ENCODE data around the gene CTRB1. TPM values are rescaled to one million over a fixed set of nuclear protein-coding genes. Genes with fewer than 3 reads are reported as not detected.
"Not testable (repeated sequence)": the region's sequence is repeated elsewhere in the genome, so short reads cannot be mapped to it uniquely, and the experiment has no call there.

Gene CTRB1
- total RNA-seq, 1 experiment from 2014 or later: not detected

DNA sequence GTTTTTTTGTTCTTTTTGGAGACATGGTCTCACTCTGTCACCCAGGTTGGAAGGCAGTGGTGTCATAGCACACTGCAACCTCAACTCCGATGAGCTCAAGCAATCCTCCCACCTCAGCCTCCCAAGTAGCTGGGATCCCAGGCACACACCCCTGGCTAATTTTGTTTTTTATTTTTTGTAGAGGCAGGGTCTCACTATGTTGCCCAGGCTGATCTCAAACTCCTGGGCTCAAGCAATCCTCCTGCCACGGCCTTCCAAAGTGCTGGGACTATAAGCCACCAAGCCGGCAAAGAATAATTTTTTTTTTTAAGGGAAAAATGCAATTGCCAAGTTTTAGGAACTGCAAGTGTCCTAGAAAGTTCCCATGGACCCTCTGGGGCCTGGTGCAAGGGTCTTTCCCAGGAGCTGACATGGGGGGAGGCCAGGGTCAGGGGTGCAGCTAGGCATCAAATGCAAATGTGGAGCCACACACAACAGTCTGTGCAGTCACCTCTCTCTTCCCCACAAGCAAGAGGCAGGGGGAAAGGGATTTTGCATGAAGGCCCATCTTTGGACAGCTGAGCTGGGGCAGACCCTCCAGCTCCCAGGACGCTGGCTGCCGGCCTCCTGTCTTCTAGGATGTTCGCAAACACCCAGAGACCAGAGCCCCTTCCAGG is 52.8 kb downstream of the CTRB1 start:
- no peaks in the 10 kb centered on the region for H3K9me3 ChIP-seq (replicated peaks)
- DNase-seq: no peak
- no peak overlapping the region for H3K27ac ChIP-seq
- peaks cover 20% of the 10 kb centered on the region for H3K4me1 ChIP-seq
- no peaks in the 10 kb centered on the region for H3K36me3 ChIP-seq
- peak overlapping the region; percentile 31 for H3K4me3 ChIP-seq
- H3K27me3 ChIP-seq: no peaks in the 10 kb centered on the region

DNA sequence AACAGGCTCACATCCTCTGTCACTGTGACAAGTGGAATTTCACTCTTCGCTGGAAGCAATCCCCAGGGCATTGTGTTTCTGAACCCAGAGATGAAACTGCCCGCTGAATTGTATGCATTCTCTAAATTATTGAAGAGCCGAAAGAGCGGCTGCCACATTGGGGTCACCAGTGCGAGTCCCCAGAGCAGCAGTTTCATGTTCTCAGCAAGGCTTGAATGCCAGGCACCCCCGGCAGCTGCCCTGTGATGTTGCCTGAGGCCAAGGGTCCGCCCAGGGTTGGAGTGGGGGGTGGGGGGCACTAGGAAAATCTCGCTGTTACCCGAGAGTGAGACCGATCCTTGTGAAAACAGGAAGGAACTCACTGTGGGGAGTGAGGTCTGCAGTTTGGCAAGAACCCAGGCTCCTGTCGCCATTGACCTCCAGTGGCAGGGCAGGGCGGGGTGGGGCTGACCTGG is 53.3 kb downstream of the CTRB1 start:
- no peaks in the 10 kb centered on the region for H3K27me3 ChIP-seq
- H3K9me3 ChIP-seq (replicated peaks): no peaks in the 10 kb centered on the region
- peak overlapping the region; percentile 31 for H3K4me3 ChIP-seq
- DNase-seq: peak; percentile 37 to 47
- no peak overlapping the region for H3K27ac ChIP-seq
- H3K36me3 ChIP-seq: no peaks in the 10 kb centered on the region
- peaks cover 15% of the 10 kb centered on the region for H3K4me1 ChIP-seq

DNA sequence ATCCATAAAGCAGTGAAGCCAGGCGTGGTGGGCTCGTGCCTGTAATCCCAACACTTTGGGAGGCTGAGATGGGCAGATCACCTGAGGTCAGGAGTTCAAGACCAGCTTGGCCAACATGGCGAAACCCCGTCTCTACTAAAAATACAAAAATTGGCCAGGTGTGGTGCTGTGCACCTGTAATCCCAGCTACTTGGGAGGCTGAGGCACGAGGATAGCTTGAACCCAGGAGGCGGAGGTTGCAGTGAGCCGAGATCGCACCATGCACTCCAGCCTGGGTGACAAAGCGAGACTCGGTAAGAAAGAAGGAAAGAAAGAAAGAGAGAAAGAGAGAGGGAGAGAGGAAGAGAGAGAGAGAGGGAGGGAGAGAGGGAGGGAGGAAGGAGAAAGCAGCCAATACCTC is 53.8 kb downstream of the CTRB1 start:
- H3K36me3 ChIP-seq; H3K27ac ChIP-seq; DNase-seq; H3K9me3 ChIP-seq (replicated peaks); H3K4me3 ChIP-seq; H3K27me3 ChIP-seq: not testable (repeated sequence)
- peaks cover 12% of the 10 kb centered on the region for H3K4me1 ChIP-seq

DNA sequence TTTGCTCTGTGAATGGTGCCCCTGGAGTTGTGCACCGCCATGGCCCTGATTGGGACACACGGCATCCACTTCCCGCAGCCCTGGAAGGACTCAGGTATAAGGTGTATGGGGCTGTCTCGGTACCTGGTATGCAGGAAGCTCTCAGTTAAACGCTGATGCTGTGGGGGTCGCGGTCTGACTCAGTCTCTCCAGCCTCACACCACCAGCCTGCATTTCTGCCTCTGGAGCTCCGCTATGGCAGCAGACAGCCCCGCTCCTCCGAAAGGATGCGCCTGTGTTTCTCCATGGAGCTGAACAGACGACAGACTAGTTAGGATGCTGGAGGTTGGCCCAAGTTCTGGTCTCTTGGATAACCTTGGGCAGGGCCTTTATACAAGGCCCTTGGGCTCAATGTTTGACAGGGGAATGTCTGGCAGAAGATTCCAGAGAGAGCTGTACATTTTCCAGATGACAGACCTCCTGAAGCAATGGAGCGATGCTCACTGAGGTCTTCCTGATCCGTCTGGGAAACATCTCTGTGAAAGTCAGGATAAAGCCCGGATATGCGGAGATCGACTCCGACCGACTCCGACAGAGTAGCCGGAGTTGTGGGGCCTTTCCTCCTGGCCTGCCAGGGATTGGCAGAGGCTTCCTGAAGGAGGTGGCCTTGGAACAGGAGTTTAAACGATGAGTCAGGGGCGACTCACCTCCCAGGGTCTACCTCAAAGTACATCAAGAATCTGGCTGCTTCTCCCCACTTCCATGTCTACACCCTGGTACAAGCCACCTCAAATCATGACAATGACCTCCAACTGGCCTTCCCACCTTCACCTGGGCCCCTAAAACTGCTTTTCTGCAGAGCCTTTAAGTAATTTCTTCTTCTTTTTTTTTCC is 54.5 kb downstream of the CTRB1 start:
- H3K9me3 ChIP-seq (replicated peaks): no peaks in the 10 kb centered on the region
- no peak overlapping the region for H3K27ac ChIP-seq
- H3K4me1 ChIP-seq: peaks cover 5% of the 10 kb centered on the region
- H3K4me3 ChIP-seq: no peak overlapping the region
- no peaks in the 10 kb centered on the region for H3K27me3 ChIP-seq
- no peaks in the 10 kb centered on the region for H3K36me3 ChIP-seq
- DNase-seq: no peak

Other genes with a start within 250 kb of the CTRB1 start
- gene WDR59, start 233.9 kb upstream of the CTRB1 start, total RNA-seq (2014; rRNA removed; shearing (Covaris generic)): 13.6 and 17.9 TPM in 2 replicates
- gene ZNRF1, start 220.0 kb upstream of the CTRB1 start, total RNA-seq (2014; rRNA removed; shearing (Covaris generic)): 10.9 and 11.6 TPM in 2 replicates
- 0.08 TPM in 1 of 2 replicates, not detected in the other for gene LDHD, start 102.2 kb upstream of the CTRB1 start, total RNA-seq (2014; rRNA removed; shearing (Covaris generic))
- gene ZFP1, start 70.5 kb upstream of the CTRB1 start, total RNA-seq (2014; rRNA removed; shearing (Covaris generic)): 8.4 and 10.9 TPM in 2 replicates
- gene CTRB2, start 11.8 kb upstream of the CTRB1 start, total RNA-seq (2014; rRNA removed; shearing (Covaris generic)): 0.56 TPM in 1 of 2 replicates, not detected in the other
- gene BCAR1, start 32.6 kb downstream of the CTRB1 start, total RNA-seq (2014; rRNA removed; shearing (Covaris generic)): 17.4 and 21.7 TPM in 2 replicates
- gene CFDP1, start 214.5 kb downstream of the CTRB1 start, total RNA-seq (2014; rRNA removed; shearing (Covaris generic)): 42.0 and 50.3 TPM in 2 replicates
- 21.6 and 22.0 TPM in 2 replicates for gene TMEM170A, start 245.7 kb downstream of the CTRB1 start, total RNA-seq (2014; rRNA removed; shearing (Covaris generic))